ENCODE measurements around the gene ACSL6. TPM values are rescaled to one million over a fixed set of nuclear protein-coding genes. Genes with fewer than 3 reads are reported as not detected.

The ACSL6 gene
- total RNA-seq, 4 donors from 2014 or later, result 0.17 to 0.82 TPM; not detected in 2

DNA sequence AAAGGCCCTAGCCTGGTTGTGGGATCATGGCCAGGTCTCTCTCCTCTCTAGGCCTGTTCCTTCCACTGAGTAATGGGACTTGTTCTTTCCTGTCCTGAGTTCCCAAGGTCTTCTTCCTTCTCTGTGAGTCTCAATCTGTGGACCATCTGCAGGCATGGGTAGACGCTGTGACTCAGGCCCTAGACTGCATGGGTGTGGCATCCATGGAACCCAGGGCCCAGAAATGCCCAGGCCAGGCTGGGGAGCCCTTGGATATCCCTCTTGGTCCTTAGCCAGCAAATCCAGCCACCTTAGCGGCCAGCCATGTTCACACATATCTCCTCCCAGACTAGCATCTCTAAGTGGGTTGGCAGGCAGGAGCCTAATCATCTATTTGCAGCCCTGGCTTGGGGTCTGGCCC is 2.3 kb upstream of the ACSL6 start:
- TF ChIP-seq, protein P1, sequence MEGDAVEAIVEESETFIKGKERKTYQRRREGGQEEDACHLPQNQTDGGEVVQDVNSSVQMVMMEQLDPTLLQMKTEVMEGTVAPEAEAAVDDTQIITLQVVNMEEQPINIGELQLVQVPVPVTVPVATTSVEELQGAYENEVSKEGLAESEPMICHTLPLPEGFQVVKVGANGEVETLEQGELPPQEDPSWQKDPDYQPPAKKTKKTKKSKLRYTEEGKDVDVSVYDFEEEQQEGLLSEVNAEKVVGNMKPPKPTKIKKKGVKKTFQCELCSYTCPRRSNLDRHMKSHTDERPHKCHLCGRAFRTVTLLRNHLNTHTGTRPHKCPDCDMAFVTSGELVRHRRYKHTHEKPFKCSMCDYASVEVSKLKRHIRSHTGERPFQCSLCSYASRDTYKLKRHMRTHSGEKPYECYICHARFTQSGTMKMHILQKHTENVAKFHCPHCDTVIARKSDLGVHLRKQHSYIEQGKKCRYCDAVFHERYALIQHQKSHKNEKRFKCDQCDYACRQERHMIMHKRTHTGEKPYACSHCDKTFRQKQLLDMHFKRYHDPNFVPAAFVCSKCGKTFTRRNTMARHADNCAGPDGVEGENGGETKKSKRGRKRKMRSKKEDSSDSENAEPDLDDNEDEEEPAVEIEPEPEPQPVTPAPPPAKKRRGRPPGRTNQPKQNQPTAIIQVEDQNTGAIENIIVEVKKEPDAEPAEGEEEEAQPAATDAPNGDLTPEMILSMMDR (IDR thresholded peaks at IDR 0.05; ENCODE audit: low read depth), result no peak

DNA sequence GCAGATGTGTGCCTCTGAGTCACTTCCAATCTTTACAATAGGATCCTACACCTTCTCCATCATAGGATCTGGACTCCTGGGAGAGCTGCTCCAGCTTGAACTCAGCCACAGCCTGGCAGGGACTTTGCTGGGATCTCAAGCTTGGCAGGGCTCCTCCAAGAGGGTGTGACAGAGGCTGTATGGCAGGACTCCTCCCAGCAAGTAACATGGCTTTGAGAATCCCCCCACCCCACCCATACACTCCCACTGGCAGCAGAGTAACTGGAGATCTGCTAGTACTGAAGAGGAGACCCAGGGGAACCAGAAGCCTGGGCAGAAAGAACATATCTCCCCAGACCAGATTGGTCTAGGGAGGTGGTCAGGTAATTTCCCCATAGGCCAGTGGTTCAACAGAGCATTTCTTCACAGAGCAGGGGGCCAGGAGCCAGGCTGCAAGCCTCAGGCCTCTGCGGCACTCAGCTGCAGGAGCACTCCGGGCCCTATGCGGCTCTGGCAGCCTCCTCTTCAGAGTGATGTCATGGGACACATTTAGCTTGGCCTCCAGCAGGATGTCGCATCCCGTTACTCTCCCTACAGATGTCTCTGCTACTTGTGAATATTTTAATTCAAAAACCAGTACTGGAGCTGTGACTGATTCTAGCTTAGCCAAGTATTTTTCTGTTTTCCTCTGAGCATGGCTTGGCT is 1.7 kb upstream of the ACSL6 start:
- TF ChIP-seq, protein P1 (IDR thresholded peaks at IDR 0.05; ENCODE audit: low read depth), result no peak

DNA sequence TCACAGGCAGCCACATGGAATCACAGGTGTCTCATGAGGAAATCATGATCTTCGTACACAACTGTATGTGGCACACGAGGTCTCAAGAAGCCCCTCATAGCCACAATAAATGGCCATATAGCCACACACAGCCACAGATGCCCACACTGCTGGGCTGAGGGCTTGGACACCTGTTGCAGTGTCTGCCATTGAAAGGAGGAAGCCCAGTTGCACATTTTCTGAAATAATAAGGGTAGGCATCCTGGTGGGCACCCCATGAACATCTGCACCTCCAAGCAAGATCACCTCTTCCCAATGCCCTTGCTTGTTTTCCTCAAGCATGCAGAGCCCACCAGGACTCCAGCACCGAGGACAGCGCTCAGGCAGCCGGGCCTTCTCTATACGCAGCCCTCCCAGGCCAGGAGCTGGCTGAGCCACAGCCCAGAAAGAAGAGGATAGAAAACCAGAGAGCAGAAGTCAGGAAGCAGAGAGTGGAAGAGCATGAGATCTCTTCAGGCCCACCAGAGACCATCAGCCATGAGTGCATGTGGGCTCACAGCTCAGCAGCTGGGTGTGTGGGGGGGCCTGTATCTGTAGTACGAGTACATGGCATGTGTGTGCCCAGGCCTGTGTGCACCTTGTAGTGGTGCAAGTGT is 1.0 kb upstream of the ACSL6 start:
- TF ChIP-seq, protein P1 (IDR thresholded peaks at IDR 0.05; ENCODE audit: low read depth), result no peak

DNA sequence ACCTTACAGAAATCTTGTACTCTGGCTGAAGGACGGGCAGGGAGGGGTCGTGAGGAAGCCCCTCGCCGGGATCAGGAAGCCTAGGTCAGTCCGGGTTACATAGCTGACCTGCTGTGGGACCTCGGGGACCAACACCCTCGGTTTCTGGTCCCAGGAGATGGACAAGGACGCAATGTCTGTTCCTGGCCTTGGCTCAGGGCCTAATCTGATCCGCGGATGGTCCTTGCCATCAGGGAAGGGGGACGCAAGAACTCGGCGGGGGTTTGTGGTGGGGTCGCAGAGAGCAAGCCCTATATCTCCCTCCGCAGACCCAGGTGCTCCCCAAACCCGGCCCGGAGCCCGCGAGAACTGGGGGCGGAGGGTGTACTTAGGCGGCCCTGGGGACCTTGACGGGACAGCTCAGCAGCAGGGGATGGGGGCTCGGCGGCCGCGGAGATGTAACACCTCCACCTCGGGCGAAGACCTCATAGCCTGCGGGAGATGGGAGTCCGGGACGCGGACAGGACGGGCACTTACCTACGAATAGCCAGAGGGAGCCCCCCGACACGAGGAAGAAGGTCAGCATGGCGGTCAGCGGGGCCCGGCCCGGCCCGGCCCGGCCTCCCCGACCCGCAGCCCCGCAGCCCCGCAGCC is 353 bp downstream of the ACSL6 start:
- TF ChIP-seq, protein P1 (IDR thresholded peaks at IDR 0.05; ENCODE audit: low read depth), result no peak

DNA sequence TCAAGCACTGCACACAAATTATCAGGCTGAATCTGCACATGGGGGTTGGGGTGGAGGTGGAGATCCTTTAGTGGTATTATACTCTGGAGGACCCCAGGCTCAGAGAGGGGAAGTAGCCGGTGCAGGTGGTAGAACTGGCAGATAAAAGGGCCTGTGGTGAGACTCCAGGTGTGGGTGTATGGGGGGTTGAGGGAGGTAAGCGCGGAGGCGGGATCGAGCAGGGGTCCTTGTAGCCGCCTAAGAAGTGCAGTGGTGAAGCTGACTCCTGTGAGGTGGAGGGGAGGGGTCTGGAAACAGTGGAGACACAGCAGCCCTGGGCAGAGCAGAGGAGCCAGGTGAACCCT is 841 bp downstream of the ACSL6 start:
- TF ChIP-seq, protein P1 (IDR thresholded peaks at IDR 0.05; ENCODE audit: low read depth), result no peak

DNA sequence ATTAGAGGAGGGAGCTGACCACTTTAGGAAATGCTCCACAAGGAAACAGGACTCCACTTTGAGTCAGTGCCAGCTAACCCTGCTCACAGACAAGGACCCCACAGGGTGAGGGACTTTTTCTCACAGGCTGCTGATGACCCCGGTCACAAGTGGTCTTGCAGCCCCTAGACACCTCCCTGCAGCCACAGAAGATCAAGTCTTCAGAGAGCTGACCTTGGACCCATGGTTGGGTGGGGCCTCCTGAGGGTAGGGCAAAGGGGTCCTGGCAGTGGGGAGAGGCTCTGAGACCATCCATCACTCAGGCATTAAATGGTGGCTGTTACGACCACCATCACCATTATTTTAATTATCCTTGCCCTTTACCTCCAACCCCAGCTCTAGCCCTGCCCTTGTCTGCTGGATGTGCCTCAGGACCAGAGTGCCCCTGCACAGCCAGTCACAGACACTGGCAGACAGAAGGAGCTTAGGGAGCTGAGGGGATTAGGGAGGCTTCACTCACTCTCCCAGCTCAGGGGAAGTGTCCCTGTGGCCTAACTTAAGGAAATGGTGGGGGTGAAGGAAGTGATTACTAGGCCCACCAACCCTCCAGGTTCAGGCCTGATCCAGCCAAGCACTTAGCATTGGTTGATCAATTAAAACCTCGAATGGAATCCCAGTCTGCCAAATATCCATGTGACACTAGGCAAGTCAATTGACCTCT is 1.6 kb downstream of the ACSL6 start:
- TF ChIP-seq, protein P1 (IDR thresholded peaks at IDR 0.05; ENCODE audit: low read depth), result no peak

Measured in subcutaneous adipose tissue (tissue), 4 donors.